NCI-H2196 treated with DMSO at 0.1 percent for 48 hours (cell line): ENCODE results near the gene ETV6.

Source experiments
- DNase-seq: peaks from one replicate; lab custom pipeline; 2025; ENCODE audit not compliant: unreplicated experiment; lab: John Stamatoyannopoulos, UW

ETV6 gene

DNA sequence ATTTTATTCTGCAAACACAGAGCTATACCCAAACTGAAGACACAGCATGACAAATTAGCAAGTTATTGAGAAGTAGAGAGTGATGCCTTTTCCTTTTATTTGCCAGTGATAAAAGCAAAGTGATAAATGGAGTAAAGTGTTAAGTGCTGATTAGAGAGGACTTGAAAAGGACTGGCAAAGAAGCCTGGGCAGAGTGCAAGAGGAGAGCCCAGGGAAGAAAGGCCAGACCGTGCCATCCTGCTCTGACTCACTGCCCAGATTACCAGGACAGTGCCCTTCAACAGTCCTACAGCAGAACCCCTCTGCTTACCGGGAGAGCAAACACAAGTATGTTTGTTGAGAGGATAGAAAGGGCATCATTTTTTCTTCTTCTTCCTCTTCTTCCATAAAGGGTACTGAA, 106.5 kb downstream of the ETV6 start:
- no peak for DNase-seq

GRCh38 chr12:11756523-11756922, 107.0 kb downstream of the ETV6 start:
- DNase-seq = no peak

GRCh38 chr12:11757095-11757494, 107.6 kb downstream of the ETV6 start:
- no peak for DNase-seq

DNA sequence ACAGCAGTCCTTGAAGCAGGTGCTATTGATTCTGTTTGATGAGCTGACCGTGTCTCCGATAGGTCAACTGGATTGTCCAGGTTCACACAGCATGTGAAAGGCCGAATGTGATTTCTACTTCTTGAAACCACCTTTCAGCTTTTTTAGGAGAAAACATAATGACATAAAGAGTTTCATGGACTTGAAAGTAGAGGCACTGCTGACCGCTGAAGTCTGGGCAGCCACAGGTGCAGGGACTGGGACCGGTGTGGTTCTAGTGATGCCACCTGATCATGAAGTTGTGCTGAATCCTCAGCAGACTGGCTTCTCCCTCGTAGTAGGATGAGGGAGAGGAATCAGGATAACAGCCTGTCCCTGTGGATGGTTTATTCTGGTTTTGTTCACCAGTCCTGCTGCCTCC, 108.1 kb downstream of the ETV6 start:
- no peak for DNase-seq

GRCh38 chr12:11758087-11758486, 108.6 kb downstream of the ETV6 start:
- peak; percentile 43 for DNase-seq

GRCh38 chr12:11758510-11759493, 109.3 kb downstream of the ETV6 start:
- DNase-seq = no peak

DNA sequence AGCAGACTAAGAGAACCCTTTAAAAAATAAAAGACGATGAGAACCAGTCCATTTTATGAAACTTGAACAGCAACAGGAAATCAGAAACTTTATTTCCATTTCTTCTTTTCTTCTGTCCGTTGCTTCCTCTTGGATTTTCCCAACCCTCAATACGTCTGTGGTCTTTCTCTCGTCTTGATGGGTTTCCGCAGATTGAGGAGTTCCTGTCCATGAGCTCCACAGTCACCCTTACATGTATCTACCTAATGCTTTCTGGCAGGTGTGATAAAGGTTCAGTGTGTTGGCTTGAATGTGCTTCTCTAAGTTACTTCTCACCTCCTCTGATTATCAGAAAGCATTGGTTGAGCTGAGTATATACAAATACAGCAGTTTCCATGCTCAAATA, 110.0 kb downstream of the ETV6 start:
- no peak for DNase-seq

- no peak for DNase-seq
Measured at GRCh38 chr12:11759899-11760298, 110.4 kb downstream of the ETV6 start.

GRCh38 chr12:11761869-11762567, 112.5 kb downstream of the ETV6 start:
- no peak for DNase-seq

- DNase-seq = no peak
Measured at GRCh38 chr12:11762723-11763326, 113.4 kb downstream of the ETV6 start.

DNA sequence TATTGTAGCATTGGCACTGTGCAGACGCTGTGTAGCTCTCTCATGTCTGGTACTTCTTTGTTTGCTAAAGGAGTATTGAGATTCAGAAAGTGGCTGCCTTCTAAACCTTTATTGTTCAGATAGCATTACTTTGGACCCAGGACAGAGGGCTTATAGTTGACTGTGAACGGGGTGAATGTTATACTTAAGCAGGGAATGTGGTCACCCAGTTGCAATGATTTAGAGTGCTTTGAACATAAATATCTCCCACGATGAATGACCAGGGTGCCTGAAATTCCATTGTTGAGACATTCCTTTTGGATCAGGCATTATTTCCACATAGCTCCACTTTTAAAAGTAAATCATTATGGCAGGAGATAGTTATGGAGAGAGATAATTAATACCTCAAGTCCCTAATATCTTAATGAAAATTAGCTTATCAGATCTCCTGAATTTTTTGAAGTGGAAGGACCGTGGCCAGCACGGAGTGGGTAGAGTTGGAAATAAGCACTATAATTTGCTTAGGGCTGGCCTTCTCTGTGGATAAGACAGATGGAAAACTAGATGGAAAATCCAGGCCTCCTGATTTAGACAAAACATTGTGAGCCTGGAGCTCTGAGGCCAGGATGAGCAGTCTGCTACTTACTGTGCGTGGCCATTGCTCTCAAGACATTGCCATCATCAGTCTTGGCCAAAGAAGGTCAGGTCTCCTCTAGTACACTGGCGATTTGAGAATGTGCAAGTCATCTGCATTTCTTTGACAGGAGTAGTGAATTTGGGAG, 114.5 kb downstream of the ETV6 start:
- DNase-seq = no peak

GRCh38 chr12:11764837-11765236, 115.4 kb downstream of the ETV6 start:
- DNase-seq = no peak

DNA sequence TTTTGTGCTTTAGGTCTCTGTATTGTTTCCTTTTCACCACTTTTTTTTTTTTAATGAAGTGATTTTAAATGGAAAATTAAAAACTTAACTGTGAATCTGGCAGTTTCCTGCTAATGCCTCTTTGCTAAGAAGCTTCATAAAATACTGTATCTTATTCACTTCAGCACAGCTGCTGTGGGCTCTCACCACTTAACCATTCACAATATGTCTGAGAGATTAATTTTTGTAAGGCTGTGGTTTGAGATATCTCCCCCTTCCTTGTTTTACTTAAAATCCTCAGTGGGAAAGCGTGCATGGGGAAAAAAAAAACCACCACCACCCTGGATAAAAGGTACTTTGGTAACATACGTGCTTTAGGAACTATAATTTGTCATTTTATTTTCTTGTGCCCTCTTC, 115.9 kb downstream of the ETV6 start:
- DNase-seq = no peak

- DNase-seq = no peak
Measured at GRCh38 chr12:11765817-11766794, 116.6 kb downstream of the ETV6 start.

GRCh38 chr12:11767029-11767724, 117.7 kb downstream of the ETV6 start:
- no peak for DNase-seq

GRCh38 chr12:11767798-11768197, 118.3 kb downstream of the ETV6 start:
- no peak for DNase-seq

DNA sequence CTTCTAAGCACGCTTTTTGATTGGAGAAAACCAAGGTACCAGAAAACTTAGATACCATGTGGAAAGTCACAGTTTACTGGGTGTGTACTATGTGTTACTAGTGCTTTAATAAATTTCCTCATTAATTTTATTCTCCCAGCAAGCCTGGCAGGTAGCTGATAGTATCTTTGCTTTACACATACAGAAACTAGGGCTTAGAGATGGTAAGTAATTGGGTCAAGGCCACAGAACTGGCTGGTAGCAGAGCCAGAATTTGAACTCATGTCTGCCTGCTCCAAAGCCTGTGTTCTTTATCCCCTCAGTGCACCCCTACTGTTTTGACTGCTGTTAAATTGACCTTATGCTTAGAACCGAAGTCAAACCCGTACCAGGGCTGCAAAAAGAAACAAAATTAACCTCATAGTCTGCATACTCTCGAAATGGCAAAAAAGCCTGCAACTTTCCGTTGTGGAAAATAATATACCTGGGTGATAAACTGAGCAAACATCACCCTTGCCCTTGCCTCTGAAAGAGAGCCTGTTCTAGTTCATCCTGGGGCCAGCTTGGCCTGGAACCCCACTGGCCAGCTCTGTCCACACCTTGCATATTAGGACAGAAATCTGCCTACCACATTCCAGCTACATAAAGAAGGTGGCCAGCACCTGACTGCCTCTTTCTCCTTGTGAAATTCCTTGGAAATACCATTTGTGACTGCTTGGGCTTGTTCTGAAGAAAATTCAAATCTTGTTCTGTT, 118.9 kb downstream of the ETV6 start:
- no peak for DNase-seq

GRCh38 chr12:11769723-11770514, 120.4 kb downstream of the ETV6 start:
- no peak for DNase-seq
